HEK293 (cell line): ENCODE results near the gene UVSSA.

Source experiments
- CTCF ChIA-PET: fragments of 350-600 bp; formaldehyde crosslinking; extraction: SDS; loops from one replicate; lab custom pipeline; 2021; ENCODE audit warnings: antibody characterized with exemption; lab: Yijun Ruan, JAX
- POLR2A ChIA-PET: fragments of 300-600 bp; formaldehyde crosslinking; extraction: SDS; loops from one replicate; lab custom pipeline; 2020; ENCODE audit warnings: antibody characterized with exemption, inconsistent platforms; lab: Yijun Ruan, JAX
- H3K27ac ChIP-seq: fragments of 200-500 bp; sonication (Bioruptor generic); 2 replicates; pipeline ENCODE4 v1.5.1; 2014; ENCODE audit warnings: low read depth, low read length, control low read depth, inconsistent platforms; ENCODE audit errors: extremely low read depth
- H3K36me3 ChIP-seq, 2 experiments: fragments of 200-500 bp in 1 of 2; sonication (Bioruptor generic) in 1 of 2; 1 replicate in 1 of 2; 2 replicates in 1 of 2; pipeline ENCODE4 v1.5.1; 2014 to 2017; ENCODE audit warnings: inconsistent platforms in 2 of 2, low read length in 2 of 2; ENCODE audit not compliant: control insufficient read depth in 2 of 2, insufficient read depth in 1 of 2
- H3K4me1 ChIP-seq: fragments of 200-500 bp; sonication (Bioruptor generic); 2 replicates; pipeline ENCODE4 v1.5.1; 2014; ENCODE audit warnings: mild to moderate bottlenecking, low read length, inconsistent platforms; ENCODE audit not compliant: control insufficient read depth, insufficient read depth
- H3K4me3 ChIP-seq: 2 replicates; pipeline ENCODE4 v1.5.1; 2011; ENCODE audit warnings: low read depth, mild to moderate bottlenecking, control low read depth, low read length, moderate library complexity
- H3K9me3 ChIP-seq: fragments of 200-500 bp; sonication (Bioruptor generic); 2 replicates; pipeline ENCODE4 v1.5.1; 2014; ENCODE audit warnings: low read depth, low read length, inconsistent platforms; ENCODE audit not compliant: control insufficient read depth, insufficient read depth
- PRDM6 ChIP-seq: fragments of 450-650 bp; formaldehyde crosslinking; IDR thresholded peaks from 2 replicates; pipeline ENCODE4 v1.5.1; 2017; ENCODE audit warnings: missing biosample characterization, missing genetic modification characterization
- SP2 ChIP-seq: fragments of 450-650 bp; formaldehyde crosslinking; IDR thresholded peaks from 2 replicates; pipeline ENCODE4 v1.5.1; 2016; ENCODE audit warnings: missing biosample characterization, missing genetic modification characterization
- ZBTB7A ChIP-seq: fragments of 450-650 bp; formaldehyde crosslinking; IDR thresholded peaks from 2 replicates; pipeline ENCODE4 v1.5.1; 2016; ENCODE audit warnings: low read depth, missing biosample characterization, missing genetic modification characterization
- ZNF394 ChIP-seq: fragments of 450-650 bp; formaldehyde crosslinking; IDR thresholded peaks from 2 replicates; pipeline ENCODE4 v1.5.1; 2016; ENCODE audit warnings: missing biosample characterization, missing genetic modification characterization, mild to moderate bottlenecking, moderate library complexity, borderline replicate concordance
- ZNF629 ChIP-seq: fragments of 450-650 bp; formaldehyde crosslinking; IDR thresholded peaks from 2 replicates; pipeline ENCODE4 v1.5.1; 2017; ENCODE audit warnings: missing biosample characterization, missing genetic modification characterization
- ZNF777 ChIP-seq: fragments of 450-650 bp; formaldehyde crosslinking; IDR thresholded peaks from 2 replicates; pipeline ENCODE4 v1.5.1; 2017; ENCODE audit warnings: missing biosample characterization, missing genetic modification characterization, borderline replicate concordance
- ZSCAN18 ChIP-seq: fragments of 450-650 bp; formaldehyde crosslinking; IDR thresholded peaks from 2 replicates; pipeline ENCODE4 v1.5.1; 2016; ENCODE audit warnings: missing biosample characterization, missing genetic modification characterization
- TF ChIP-seq, protein P1 (sequence below): fragments of 450-650 bp; formaldehyde crosslinking; conservative IDR thresholded peaks from 2 replicates; pipeline ENCODE4 v1.5.1; 2016; ENCODE audit warnings: low read depth, missing biosample characterization, missing genetic modification characterization
- TF ChIP-seq, protein P2 (sequence below): fragments of 450-650 bp; formaldehyde crosslinking; IDR thresholded peaks from 2 replicates; pipeline ENCODE4 v1.5.1; 2016; ENCODE audit warnings: missing biosample characterization, missing genetic modification characterization

The UVSSA gene

DNA sequence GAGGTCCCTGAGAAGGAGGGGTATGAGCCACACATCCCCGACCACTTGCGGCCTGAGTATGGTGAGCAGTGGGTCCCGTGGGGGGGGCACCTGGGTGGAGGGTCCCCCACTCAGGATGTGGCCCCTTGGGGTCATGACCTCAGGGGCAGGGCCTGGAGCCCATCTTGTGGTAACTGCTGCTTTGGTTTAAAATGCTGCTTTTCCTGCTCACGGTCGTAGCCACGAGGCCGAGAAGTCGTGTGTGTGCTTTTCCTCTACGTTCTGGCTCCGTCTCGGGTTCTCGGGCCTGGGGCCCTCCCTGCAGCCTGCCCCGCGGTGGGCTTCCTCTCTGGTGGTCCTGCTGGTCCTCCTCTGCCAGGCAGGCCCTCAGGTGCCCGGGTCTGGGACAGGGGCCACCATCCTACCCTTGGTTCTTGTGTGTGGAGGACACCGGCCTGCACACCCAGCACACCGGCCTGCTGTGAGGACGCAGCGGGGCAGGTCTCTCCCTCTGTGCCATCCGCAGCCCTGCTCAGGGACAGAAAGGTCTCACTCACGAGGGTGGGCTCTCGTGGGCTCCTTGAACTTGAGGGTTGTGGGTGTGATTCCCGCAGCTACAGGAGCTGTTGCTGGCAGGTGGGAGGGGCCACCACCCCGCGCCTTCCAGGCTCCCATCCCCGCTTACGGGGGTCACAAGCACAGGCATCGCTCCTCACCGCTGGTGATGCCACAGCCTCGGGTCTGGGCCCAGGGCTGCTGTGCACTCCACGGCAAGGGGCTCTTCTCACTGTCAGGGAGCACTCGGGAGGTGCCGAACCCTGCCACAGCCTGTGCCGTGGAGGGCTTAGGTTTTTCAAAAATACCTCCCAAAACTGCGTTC, 19.6 kb downstream of the UVSSA start:
- TF ChIP-seq, protein P1, sequence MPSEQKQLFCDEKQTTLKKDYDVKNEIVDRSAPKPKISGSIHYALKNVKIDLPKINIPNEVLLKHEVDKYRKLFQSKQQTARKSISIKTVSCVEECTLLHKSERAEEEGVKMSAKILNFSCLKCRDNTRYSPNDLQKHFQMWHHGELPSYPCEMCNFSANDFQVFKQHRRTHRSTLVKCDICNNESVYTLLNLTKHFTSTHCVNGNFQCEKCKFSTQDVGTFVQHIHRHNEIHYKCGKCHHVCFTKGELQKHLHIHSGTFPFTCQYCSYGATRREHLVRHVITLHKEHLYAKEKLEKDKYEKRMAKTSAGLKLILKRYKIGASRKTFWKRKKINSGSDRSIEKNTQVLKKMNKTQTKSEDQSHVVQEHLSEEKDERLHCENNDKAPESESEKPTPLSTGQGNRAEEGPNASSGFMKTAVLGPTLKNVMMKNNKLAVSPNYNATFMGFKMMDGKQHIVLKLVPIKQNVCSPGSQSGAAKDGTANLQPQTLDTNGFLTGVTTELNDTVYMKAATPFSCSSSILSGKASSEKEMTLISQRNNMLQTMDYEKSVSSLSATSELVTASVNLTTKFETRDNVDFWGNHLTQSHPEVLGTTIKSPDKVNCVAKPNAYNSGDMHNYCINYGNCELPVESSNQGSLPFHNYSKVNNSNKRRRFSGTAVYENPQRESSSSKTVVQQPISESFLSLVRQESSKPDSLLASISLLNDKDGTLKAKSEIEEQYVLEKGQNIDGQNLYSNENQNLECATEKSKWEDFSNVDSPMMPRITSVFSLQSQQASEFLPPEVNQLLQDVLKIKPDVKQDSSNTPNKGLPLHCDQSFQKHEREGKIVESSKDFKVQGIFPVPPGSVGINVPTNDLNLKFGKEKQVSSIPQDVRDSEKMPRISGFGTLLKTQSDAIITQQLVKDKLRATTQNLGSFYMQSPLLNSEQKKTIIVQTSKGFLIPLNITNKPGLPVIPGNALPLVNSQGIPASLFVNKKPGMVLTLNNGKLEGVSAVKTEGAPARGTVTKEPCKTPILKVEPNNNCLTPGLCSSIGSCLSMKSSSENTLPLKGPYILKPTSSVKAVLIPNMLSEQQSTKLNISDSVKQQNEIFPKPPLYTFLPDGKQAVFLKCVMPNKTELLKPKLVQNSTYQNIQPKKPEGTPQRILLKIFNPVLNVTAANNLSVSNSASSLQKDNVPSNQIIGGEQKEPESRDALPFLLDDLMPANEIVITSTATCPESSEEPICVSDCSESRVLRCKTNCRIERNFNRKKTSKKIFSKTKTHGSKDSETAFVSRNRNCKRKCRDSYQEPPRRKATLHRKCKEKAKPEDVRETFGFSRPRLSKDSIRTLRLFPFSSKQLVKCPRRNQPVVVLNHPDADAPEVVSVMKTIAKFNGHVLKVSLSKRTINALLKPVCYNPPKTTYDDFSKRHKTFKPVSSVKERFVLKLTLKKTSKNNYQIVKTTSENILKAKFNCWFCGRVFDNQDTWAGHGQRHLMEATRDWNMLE (tag by site-specific recombination): no peak
- Histone ChIP-seq H3K4me3 (no peak overlapping the region), H3K9me3 (no peaks in the 10 kb centered on the region), H3K4me1 (no peaks in the 10 kb centered on the region), H3K27ac (no peak overlapping the region), H3K36me3 (peaks cover 0 to 44% of the 10 kb centered on the region in 2 experiments; a peak in 1 of 3 replicates)
- ChIA-PET POLR2A (no interaction called here), CTCF (interaction anchor here (1.2 kb wide), 1 partner anchor 147 kb away, joined by 4 read pairs; no protein-coding TSS in a partner anchor)

GRCh38 chr4:1367230-1367935, 20.4 kb downstream of the UVSSA start:
- CTCF ChIA-PET: no interaction called here
- Histone ChIP-seq H3K4me1 (no peaks in the 10 kb centered on the region), H3K9me3 (no peaks in the 10 kb centered on the region), H3K36me3 (peaks cover 0 to 51% of the 10 kb centered on the region in 2 experiments; a peak in 1 of 3 replicates), H3K4me3 (no peak overlapping the region), H3K27ac (no peak overlapping the region)
- POLR2A ChIA-PET: no interaction called here
- TF ChIP-seq SP2: no peak

DNA sequence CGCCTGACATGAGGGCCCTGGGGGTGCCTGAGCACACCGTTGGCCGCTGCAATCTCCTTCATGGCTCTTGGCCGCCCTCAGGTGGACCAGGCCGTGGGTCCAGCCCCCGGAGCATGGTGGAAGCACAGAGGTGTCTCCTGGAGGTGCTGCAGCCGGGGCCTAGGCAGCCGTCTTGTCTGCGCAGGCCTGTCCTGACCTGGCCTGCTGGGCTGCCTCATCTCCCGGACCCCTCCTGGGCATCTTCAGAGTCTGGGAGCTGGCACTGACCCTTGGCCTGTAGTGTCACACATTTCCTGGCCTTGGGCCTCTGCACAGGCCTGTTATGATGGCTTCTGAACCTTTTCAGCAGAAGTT, 20.9 kb downstream of the UVSSA start:
- H3K4me3 ChIP-seq: no peak overlapping the region
- no peaks in the 10 kb centered on the region for H3K9me3 ChIP-seq
- H3K27ac ChIP-seq: no peak overlapping the region
- no peaks in the 10 kb centered on the region for H3K4me1 ChIP-seq
- POLR2A ChIA-PET: no interaction called here
- H3K36me3 ChIP-seq: peaks cover 0 to 50% of the 10 kb centered on the region in 2 experiments; a peak in 1 of 3 replicates
- CTCF ChIA-PET: no interaction called here
- TF ChIP-seq ZNF394 (tag by site-specific recombination) (no peak), ZNF777 (tag by site-specific recombination) (no peak), ZNF629 (tag by site-specific recombination) (no peak), PRDM6 (tag by site-specific recombination) (no peak), ZBTB7A (tag by site-specific recombination) (no peak), ZSCAN18 (tag by site-specific recombination) (no peak)
- TF ChIP-seq, protein P2, sequence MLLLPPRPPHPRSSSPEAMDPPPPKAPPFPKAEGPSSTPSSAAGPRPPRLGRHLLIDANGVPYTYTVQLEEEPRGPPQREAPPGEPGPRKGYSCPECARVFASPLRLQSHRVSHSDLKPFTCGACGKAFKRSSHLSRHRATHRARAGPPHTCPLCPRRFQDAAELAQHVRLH (tag by site-specific recombination): no peak
